Activated naive CD4-positive, alpha-beta T cell treated with anti-CD3 and anti-CD28 coated beads, Interleukin-2, amount 50 U/mL, for 72 hours (primary cell): Measurements from ENCODE around the gene ADARB1. TPM values are rescaled to one million over a fixed set of nuclear protein-coding genes. Genes with fewer than 3 reads are reported as not detected.

Source experiments
- ATAC-seq, 2 donors: fragments of 150-1000 bp; cut with Tn5 transposase; 2 replicates each; pipeline ENCODE4 v1.10.0; 2021; ENCODE audit warnings: mild to moderate bottlenecking in 2 of 2, moderate library complexity in 2 of 2
- DNase-seq, 2 donors: peaks; one replicate each; pipeline ENCODE4 v3.0.0; 2021 to 2022; ENCODE audit warnings: low spot score in 2 of 2
- H3K27ac Mint-ChIP-seq, 2 donors: one replicate each; pipeline ENCODE4 v1.8.0; 2022; ENCODE audit warnings: mild to moderate bottlenecking in 2 of 2, mixed read lengths in 2 of 2
- H3K36me3 Mint-ChIP-seq, 2 donors: one replicate each; pipeline ENCODE4 v1.8.0; 2022; ENCODE audit warnings: mixed read lengths in 2 of 2
- H3K9me3 Mint-ChIP-seq, 2 donors: one replicate each; pipeline ENCODE4 v1.8.0; 2022; ENCODE audit warnings: mixed read lengths in 2 of 2
- total RNA-seq, 2 donors: library from RNA; stranded (reverse); gene quantifications; one replicate each; pipeline ENCODE4 v1.2.3, GENCODE V29; 2022

ADARB1 gene
- total RNA-seq, 2 donors from 2014 or later = 24.4 to 37.4 TPM

- H3K27ac Mint-ChIP-seq = no peak overlapping the region
- no peak for DNase-seq
- ATAC-seq = no peak
These were observed 185.9 kb downstream of the ADARB1 start for GRCh38 chr21:45260191-45260825.

GRCh38 chr21:45261093-45261492, 186.7 kb downstream of the ADARB1 start:
- DNase-seq = no peak
- ATAC-seq = no peak
- no peak overlapping the region for H3K27ac Mint-ChIP-seq
- no peaks in the 10 kb centered on the region for H3K9me3 Mint-ChIP-seq
- no peaks in the 10 kb centered on the region for H3K36me3 Mint-ChIP-seq

More at GRCh38 chr21:45260191-45260825, 185.9 kb downstream of the ADARB1 start:
- Mint-ChIP-seq H3K36me3 (no peaks in the 10 kb centered on the region), H3K9me3 (no peaks in the 10 kb centered on the region)

GRCh38 chr21:45262041-45262581, 187.7 kb downstream of the ADARB1 start:
- DNase-seq = no peak
- no peak for ATAC-seq
- H3K9me3 Mint-ChIP-seq = no peaks in the 10 kb centered on the region
- H3K27ac Mint-ChIP-seq = peak overlapping the region in 1 of 2 donors; percentile 55
- peaks cover 0 to 4% of the 10 kb centered on the region in 2 donors for H3K36me3 Mint-ChIP-seq

GRCh38 chr21:45262616-45263015, 188.2 kb downstream of the ADARB1 start:
- H3K36me3 Mint-ChIP-seq = peaks cover 0 to 8% of the 10 kb centered on the region in 2 donors
- no peaks in the 10 kb centered on the region for H3K9me3 Mint-ChIP-seq
- no peak for DNase-seq
- no peak overlapping the region for H3K27ac Mint-ChIP-seq
- no peak for ATAC-seq

GRCh38 chr21:45263534-45263933, 189.2 kb downstream of the ADARB1 start:
- Mint-ChIP-seq H3K27ac (peak overlapping the region in 1 of 2 donors; percentile 17), H3K36me3 (peaks cover 0 to 12% of the 10 kb centered on the region in 2 donors), H3K9me3 (no peaks in the 10 kb centered on the region)
- DNase-seq (no peak), ATAC-seq (no peak)

GRCh38 chr21:45264146-45264911, 189.9 kb downstream of the ADARB1 start:
- Mint-ChIP-seq H3K9me3 (no peaks in the 10 kb centered on the region), H3K27ac (peak overlapping the region in 1 of 2 donors; percentile 17), H3K36me3 (peaks cover 0 to 12% of the 10 kb centered on the region in 2 donors)
- DNase-seq (no peak), ATAC-seq (no peak)

GRCh38 chr21:45264912-45265515, 190.6 kb downstream of the ADARB1 start:
- Mint-ChIP-seq H3K27ac (no peak overlapping the region), H3K36me3 (peaks cover 0 to 12% of the 10 kb centered on the region in 2 donors), H3K9me3 (no peaks in the 10 kb centered on the region)
- ATAC-seq (no peak), DNase-seq (no peak)

- peaks cover 0 to 12% of the 10 kb centered on the region in 2 donors for H3K36me3 Mint-ChIP-seq
- H3K27ac Mint-ChIP-seq = peak overlapping the region in 1 of 2 donors; percentile 72
- peaks cover 1 to 3% of the 10 kb centered on the region in 2 donors for H3K9me3 Mint-ChIP-seq
- ATAC-seq (peak in 1 of 2 donors; percentile 39), DNase-seq (no peak)
These were observed 191.5 kb downstream of the ADARB1 start for GRCh38 chr21:45265721-45266517.

GRCh38 chr21:45266518-45267389, 192.4 kb downstream of the ADARB1 start:
- Mint-ChIP-seq H3K36me3 (peaks cover 0 to 12% of the 10 kb centered on the region in 2 donors), H3K9me3 (peaks cover 6 to 9% of the 10 kb centered on the region in 2 donors), H3K27ac (peak overlapping the region in 1 of 2 donors; percentile 72)
- peak; percentile 93 to 96 for ATAC-seq
- DNase-seq = no peak

- H3K36me3 Mint-ChIP-seq = peaks cover 0 to 12% of the 10 kb centered on the region in 2 donors
- DNase-seq = no peak
- no peak for ATAC-seq
- H3K9me3 Mint-ChIP-seq = peaks cover 6 to 9% of the 10 kb centered on the region in 2 donors
- peak overlapping the region in 1 of 2 donors; percentile 72 for H3K27ac Mint-ChIP-seq
These were observed 193.0 kb downstream of the ADARB1 start for GRCh38 chr21:45267390-45267760.

- Mint-ChIP-seq H3K9me3 (peaks cover 6 to 9% of the 10 kb centered on the region in 2 donors), H3K27ac (no peak overlapping the region), H3K36me3 (peaks cover 0 to 12% of the 10 kb centered on the region in 2 donors)
- DNase-seq (peak in 1 of 2 donors; percentile 31), ATAC-seq (no peak)
These were observed 195.5 kb downstream of the ADARB1 start for GRCh38 chr21:45269861-45270260.

- Mint-ChIP-seq H3K9me3 (peaks cover 6 to 9% of the 10 kb centered on the region in 2 donors), H3K36me3 (peaks cover 0 to 12% of the 10 kb centered on the region in 2 donors), H3K27ac (no peak overlapping the region)
- DNase-seq = peak in 1 of 2 donors; percentile 48
- ATAC-seq = no peak
These were observed 196.0 kb downstream of the ADARB1 start for GRCh38 chr21:45270306-45270821.
